Measurements from ENCODE around the gene WNT3A.

Gene WNT3A

DNA sequence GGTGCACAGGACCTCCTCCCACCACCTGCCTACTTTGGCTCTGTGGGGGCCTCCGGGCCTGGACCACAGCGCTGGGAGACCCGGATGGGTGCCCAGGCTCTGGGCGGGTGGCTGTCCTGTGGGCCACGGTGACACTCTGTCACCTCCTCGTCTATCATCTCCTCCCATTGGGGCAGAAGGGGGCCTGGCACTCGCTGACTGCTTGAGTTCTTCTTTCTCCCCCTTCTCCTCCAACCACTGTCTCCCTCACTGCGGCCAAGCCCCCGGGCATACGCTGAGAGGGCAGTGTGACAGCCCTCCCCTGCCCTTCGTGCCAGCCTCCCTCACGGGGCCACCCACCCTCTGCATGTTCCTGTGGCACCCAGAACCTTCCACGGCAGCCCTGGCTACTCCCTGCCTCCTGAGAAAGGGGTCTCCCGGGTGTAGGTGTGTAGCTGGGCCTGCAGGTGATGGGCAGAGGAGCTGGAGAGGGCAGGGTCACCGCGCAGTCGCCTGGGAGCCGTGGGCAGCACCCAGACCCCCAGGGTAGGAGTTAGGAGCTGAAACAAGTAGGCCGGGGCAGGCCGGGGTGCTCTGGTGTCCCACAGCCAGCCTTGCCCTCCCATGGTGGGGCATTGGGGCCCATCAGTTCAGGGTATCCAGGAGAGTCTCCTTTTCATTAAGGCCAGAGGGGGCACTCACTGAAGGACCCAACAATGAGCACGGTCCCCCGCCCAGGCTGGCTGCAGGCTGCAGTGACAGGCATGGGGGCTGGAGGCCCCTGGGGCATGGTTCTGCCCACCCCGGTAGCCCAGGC is 66.5 kb downstream of the WNT3A start:
- DNase-seq: no peak

DNA sequence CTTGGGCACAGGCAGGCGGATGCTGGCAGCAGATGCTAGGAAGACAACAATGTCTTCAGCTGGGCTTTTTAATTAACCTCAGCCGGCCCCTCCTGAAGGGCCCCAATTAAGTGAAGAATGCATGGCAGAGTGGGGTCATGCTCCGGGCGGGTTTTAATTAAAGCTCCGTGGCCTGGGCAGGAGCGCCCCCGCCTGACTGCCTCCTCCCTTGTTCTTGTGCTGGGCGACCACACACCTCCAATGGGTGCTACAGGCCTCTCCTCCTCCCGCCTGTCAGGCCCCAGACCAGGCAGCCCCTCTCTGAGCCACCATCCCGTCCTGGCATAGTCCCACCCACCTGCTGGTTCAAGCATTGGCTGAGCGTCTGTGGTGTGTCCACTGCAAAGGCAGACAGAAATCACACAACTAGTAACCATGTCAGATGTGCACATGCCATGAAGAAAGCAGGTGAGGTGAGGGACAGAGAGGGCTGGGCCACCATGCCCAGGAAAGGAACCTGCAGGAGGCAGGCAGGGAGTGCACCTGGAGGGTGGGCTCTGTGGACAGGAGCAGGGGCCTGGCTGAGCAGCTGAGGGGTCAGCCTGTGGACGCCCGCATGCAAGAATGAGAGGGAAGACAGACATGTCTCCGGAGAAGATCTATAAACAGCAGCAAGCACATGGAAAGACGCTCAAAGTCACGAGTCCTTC is 67.2 kb downstream of the WNT3A start:
- DNase-seq: no peak

DNA sequence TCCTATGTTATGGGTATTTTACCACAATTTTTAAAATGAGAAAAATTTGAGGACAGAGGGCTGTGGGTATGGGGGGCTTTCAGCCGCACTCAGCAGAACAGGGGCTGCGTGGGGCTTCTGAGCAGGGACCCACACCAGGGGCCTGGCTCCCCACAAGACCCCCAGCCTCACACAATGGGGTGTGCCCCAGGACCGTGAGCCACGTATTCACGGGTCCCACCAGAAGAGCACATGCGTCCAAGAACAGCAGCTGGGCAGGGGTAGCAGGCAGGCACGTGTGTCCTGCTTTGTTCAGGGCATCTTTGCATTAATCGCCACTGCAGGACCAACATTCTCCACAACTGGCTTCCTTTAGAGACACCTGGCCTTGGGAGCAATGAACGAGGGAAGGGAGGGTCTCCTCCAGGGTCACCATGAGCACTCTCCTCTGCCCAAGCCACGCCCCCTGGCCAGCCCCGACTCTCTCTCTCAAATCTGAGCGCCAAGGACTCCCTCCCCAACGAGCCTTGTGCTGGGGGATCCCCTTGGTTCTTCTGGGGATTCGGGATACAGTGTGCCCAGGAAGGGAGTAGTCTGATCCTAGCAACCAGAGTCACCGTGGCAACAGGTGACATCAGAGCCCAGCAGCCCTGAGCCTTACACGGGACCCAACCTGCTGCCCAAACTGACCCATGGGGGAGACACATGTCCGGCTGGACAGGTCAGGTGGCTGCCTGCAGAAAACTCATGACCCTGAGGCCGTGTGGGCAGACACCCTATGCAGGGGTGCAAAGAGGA is 68.3 kb downstream of the WNT3A start:
- DNase-seq: no peak

DNA sequence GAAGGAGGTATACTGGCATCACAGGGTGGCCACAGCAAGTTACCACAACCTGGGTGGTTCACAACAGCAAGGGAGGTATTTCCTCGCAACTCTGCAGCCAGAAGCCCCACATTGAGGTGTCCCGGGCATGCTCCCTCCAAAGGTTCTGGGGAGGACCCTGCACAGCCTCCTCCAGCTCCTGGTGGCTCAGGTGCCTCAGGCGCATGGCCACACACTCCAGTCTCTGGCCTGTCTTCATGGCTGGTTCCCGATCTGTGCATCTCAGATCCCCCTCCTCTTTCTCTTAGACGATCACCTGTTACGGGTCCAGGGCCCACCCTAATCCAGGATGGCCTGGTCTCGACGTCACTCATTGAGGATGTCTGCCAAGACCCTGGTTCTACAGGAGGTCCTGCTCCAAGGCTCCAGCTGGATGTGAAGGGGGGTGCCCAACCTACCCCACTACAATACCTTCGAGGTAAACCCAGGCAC is 69.0 kb downstream of the WNT3A start:
- DNase-seq: no peak

DNA sequence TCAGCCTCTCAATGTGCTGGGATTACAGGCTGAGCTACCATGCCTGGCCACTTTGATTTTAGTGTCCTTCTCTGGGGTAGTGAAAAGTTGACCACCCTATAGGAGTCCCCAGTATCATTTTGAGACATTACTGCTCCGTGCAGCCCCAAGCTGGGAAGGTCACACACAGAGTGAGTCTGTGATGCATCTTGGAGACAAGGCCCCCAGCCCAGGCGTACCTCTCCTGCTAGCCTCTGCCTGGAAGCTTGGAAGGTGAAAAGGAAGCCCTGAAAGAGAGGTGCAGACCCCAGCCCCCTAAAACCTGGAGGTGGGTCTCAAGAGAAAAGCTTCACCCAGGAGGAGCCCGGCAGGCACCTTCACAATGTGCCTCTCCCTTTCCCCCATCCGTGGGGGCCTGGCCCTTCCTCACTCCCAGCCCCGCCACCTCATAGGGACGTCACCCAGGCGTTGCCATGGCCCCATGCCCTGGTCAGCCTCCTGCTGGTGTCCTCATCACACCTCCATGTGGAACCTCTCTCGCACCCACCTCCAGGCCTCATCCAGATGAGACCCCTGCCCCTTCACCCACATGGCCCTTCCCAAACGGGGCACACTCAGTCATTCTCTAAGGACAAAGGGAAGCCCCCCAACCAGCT is 70.1 kb downstream of the WNT3A start:
- DNase-seq: no peak

DNA sequence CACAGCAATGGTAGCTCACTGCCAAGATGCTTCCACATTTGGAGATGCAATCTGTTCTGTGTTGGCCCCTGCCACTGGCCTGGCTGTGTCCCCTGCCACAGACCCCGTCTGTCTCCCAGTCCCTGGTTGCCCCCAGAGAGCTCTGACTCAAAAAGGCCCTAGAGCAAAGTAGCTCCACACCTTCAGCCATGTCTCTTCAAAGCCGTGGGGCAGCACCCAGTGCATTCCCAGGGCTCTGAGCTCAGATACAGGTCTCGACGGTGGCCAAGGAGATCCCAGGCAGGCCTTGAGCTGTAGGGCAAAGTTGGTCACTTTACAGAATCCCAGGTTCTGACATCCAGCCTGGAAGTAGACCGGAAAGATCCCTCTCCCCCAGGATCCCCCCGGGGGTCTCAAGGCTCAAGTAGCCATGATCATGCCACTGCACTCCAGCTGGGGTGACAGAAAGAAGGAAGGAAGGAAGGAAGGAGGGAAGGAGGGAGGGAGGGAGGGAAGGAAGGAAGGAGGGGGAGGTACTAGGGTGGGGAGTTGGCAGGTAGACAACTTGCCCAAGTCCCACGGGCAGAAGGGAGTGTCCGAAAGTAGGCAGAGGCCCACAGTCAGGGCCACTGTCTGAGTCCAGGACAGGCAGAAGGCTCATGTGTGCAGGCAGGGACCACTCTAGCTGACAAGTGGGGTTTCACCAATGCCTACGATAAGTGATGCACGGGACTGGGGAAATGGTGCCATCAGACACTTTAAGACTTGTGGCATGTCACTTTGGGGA is 71.0 kb downstream of the WNT3A start:
- no peak for DNase-seq

DNA sequence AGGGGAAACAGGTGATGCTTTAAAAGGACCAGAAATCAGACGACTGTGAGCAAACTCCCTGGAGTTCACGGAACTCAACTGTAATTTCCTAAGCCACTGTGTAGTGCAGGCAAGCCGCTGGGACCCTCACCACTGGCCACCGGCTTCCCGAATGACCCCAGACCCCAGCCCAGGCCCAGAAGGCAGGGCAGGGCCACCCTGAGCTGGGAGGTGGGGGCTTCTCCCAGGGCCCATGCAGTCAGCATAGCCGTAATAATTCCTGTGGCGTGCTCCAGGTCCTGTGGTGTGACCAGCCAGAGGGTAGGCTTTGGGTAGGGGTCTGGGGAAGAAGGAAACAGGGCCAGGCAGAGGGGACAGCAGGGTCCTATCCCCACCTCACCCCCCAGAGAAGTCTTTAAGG is 72.2 kb downstream of the WNT3A start:
- DNase-seq: no peak

DNA sequence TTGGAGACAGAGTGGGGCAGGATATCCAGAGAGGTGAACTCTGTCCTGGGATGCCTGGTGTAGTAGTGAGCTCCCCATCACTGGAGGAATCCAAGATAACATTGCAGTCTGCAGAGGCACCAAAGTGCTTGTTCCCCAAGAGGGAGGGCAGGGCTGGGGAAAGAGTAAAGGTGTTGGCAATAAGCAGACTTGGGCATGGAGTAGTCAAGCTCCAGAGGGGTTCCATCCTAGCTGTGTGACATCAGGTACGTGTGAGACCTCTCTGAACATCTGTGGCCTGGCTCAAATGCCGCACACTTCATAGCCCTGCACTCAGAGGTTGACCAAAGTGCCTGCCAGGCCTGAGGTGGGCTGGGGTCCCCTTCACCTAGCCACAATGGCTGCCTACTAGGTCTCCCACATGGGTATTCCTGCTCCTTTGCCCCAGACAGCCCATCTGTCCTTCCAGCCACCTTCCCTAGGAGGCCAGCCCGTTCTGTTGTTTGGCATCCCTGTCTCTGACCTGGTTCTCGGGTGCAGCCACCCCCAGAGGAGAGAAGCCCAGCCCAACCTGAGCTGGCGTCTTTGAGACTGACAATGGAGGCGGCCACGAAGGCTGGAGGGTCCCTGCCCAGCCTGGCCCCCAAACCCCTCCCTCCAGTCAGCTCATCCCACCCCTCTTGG is 72.9 kb downstream of the WNT3A start:
- DNase-seq: no peak

DNA sequence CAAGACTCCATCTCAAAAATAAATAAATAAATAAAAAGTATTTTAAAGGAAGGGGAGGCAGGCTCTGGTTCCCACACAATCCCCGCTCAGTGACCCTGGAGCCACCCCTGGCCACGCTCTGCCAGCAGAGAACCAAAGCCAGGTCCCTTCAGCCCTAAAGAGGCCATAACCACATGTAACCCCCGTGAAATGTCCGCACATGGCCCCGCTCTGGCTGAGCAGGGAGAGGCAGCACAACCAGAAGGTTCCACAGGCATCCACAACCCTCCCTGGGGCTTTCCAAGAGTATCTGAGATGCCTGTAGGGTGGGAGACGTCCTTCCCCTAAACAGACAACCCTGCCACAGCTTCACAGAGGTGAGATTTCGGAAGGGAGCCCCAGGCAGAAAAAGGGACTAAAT is 74.3 kb downstream of the WNT3A start:
- DNase-seq: no peak

DNA sequence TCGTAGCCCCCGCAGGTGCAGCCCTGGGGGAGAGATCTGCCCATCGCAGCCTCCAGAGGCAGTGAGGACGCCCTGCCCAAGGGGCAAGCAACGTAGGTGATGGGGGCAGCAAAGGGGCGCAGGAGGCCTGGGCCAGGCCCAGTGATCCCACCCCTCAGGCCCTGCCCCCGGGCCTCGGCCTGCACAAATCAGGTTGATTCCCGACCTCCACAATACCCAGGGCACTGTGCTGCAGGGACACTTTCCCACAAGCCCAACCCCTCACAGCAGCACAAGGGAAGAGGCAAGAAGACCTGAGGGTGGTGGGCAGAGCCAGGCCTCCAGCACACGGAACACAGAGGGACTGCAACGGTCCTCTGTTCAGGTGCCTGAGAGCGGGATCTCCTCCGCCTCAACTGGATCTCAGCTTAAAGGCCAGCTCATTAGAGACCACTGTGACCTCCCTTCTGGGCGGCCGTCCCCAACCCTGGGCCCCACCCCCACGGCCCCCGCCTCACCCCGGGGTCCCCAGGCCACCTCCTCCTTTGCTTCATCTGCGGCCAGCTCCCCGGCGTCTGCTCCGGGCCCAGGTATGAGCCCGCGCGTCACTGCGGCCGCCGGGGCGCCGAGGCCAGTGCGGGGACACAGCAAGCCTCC is 74.9 kb downstream of the WNT3A start:
- no peak for DNase-seq

DNA sequence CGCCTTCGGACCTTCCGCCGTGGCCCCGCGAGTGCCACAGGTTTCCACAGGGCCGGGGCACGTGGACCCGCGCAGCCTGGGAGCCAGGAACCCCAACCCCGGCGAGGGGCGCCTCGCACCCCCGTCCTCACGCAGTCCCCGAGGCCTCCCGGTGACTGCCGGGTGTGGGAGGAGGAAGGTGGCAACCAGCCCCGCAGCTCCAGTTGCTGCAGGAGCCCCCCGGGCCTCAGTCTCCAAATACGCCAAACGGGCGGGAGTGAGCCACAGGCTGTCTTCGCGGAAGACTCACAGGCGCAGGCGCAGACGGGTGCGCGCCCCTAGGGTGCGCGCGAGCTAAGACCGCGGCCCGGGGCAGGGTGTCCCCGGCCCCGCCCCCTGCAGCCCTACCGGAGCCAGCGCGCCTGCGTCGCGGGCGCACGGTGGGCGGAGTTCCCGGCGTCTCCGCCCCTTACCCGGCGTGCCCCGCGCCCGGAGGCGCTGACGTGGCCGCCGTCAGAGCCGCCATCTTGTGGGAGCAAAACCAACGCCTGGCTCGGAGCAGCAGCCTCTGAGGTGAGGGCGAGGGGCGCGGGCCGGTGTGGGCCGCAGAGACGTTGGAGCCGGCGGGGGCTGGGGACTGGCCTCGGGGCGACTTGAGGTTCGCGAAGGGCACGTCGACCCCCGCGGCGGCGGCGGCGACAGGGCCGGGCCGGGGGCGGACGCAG is 75.6 kb downstream of the WNT3A start, which contains the start of gene ARF1:
Gene ARF1 (plus strand): TSS at position 495 of the 704 bp plus-strand sequence. CDS start 14,407 bp downstream, outside the sequence.
- peak; percentile 94 for DNase-seq

DNA sequence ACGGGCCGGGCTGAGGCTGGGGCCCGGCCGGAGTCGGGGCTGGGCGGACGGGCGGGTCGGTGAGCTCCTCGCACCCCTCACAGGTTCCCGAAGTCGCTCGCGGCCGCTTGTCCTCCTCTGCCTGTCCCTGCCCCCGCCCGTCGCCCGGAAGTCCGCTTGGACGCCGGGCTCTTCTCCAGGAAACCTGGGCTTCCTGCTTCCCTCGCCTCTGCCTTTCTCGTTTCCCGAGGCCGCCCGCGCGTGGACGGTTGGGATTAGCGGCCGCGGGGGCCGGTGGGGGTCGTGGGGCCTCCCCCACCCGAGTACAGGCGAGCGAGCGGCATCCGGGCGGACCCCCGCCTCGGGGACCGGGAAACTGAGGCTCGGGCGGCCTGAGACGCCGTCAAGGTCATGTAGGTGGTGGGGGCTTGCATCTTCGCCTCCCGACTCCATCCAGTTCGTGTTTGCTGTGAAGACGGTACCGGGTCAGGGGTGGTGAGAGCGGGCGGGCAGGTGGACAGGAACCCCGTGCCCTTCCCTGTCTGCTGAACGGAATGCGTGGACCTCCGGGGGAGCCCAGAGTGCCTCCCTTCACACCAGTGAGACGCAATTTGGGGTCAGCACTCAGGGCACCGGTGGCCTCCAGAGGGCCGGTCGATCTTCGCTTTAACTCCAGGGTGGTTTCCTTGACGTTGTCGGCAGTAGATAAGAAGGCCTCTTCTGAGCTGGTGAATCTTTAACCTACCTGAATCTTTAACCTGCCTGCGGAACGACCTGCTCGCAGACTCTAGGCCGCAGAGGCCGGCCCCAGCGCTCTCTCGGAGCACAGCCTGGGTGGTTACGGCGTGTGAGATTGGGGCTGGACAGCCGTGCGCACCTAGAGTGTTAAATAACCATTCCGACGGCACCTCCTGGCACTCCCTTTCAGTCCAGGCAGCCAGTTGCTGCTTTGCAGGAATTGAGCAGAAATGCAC is 76.4 kb downstream of the WNT3A start:
- DNase-seq: peak; percentile 38

DNA sequence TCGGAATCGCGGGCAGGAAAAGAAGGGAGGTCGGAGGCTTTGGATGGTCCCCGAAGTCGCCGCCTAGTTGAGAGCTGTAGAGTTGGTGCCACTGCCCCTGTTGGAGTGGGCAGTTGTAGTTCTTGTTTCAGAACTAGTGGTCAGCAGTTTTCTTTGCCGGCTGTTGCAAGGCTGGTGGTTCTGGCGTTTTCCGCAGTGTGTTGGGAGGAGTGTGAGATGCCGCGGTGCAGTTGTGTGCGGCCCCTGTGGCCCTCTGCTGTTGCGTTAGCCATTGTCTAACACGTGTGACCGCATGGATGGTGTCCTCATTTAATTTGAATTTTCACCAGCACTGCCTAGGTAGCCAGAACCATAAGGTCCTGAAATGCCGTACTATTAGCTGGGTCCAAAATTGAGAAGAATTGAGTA is 77.1 kb downstream of the WNT3A start:
- no peak for DNase-seq

DNA sequence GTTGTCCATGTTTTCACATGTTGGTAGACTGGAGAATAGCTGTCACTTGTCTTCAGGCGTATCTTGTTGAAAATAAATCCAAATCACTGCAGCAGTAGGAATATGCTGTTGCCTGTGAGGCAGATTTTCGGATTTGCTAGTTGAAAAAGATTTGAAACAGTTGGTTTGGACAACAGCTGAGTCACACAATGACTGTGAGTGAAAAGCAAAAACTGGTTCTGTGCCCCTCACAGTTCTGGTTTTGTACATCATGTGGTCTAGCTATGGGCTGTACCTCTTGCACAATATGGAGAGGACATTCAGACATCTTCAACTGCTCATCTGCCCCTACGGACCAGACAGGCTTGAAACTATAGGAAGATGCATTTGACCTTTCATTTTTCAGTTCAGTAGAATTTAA is 77.5 kb downstream of the WNT3A start:
- DNase-seq: peak; percentile 65

DNA sequence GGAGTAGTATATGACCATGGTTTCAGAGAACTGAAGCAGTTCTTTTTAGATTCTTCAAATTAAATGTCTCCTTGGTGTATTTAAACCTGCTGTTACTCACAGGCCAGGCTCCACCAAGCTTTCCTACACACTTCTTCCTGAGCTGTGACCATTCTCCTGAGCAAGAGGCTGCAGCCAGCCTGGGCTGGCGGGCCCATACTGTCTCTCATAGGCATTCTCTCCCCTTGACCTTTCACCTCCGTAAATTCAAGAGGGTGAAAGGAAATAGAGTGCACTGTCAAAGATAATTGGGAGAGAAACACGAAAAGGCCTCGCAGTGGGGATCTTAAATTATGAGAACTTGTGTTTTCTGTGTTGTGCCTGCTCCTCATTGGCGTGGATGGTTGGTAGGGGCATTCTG is 78.0 kb downstream of the WNT3A start:
- DNase-seq: no peak

DNA sequence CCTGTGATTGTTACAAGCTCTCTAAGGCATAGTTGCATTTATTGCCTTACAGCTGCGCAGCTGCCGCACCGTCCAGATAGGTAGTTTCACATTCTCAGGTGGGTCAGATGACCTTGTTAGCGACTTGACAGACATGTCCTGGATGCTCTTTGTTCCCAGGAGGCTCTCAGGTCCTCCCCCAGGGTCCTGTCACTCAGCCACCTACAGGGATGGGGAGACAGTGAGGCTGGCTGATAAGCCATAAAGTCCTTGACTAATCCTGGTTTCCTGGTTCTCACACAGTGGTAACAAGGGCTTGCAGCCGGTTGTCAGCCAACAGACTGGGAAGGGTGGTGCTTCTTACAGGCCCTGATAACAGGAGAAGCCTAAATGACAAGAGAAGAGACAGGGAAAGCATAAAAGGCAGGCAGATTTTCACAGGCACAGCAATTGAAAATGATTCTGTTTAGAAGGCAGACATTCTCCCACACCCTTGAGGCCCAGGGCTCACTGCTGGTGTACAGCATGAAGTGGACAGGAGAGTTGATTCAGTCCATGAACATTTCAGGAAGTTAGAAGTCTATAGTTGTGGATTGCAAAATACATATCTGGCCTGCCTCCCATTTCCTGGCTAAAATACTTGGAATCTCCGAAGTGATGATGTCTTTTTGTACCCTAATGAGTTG is 78.6 kb downstream of the WNT3A start:
- peak; percentile 71 for DNase-seq

DNA sequence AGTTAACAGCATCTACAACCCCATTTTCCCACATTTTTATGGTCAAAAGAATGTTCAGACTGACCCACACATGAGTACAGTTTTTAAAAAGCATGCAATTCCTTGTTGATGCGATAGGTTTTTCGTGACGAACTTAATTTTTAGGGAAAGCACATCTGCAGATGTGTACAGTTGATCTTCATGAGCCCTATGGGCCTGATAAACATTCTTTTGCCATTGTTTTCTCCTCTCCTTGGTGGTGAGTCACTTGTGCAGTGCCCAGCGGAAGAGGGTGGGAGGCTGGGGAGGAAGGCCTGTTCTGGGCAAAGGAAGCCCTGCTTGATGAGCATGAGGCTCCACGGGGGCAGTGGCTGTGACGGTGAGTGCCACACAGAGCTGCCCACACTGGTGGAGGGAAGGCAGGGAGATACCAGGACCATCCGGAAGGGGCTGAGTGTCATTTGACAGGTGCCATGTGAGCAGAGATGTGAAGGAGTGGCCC is 81.0 kb downstream of the WNT3A start:
- peak; percentile 56 for DNase-seq
